ENCODE data around the gene ARHGEF9.

GRCh38 chrX:63720293-63720692 lies 64.7 kb downstream of the ARHGEF9 start:
- TF ChIP-seq CTCF (IDR thresholded peaks at IDR 0.05) (no peak), POLR2A (IDR thresholded peaks at IDR 0.05) (no peak)

All from adrenal gland (tissue), 5 donors.